ENCODE results near the gene GPRIN1. TPM values are rescaled to one million over a fixed set of nuclear protein-coding genes. Genes with fewer than 3 reads are reported as not detected.

Gene GPRIN1
- total RNA-seq, 1 experiment from 2014 or later = 8.5 TPM

GRCh38 chr5:176633598-176633997, 23.6 kb upstream of the GPRIN1 start:
- Mint-ChIP-seq H3K36me3 (no peaks in the 10 kb centered on the region), H3K4me3 (no peak overlapping the region), H3K9me3 (peaks cover 7% of the 10 kb centered on the region), H3K27me3 (ENCODE audit: low read depth) (peaks cover 59% of the 10 kb centered on the region), H3K4me1 (peaks cover 44% of the 10 kb centered on the region), H3K27ac (no peak overlapping the region)
- TF ChIP-seq TP53 (CRISPR knock-in tag; IDR thresholded peaks at IDR 0.05) (no peak), USF1 (CRISPR knock-in tag; IDR thresholded peaks at IDR 0.05) (no peak), ERG (CRISPR knock-in tag; IDR thresholded peaks at IDR 0.05) (no peak), ATF2 (CRISPR knock-in tag; IDR thresholded peaks at IDR 0.05; ENCODE audit: borderline replicate concordance, low read depth) (no peak), OVOL2 (CRISPR knock-in tag; IDR thresholded peaks at IDR 0.05; ENCODE audit: borderline replicate concordance) (no peak), ZNF232 (CRISPR knock-in tag; IDR thresholded peaks at IDR 0.05) (no peak), SMAD4 (CRISPR knock-in tag; IDR thresholded peaks at IDR 0.05) (no peak), ZNF671 (CRISPR knock-in tag; IDR thresholded peaks at IDR 0.05) (no peak)
- ChIA-PET CTCF (interaction anchor here (1.3 to 2.3 kb wide), 2 partner anchors 27 kb away, joined by 3 to 8 read pairs; no protein-coding TSS in a partner anchor), POLR2A (no interaction called here)
- DNase-seq (ENCODE audit: low spot score) (no peak), ATAC-seq (no peak)

GRCh38 chr5:176632745-176633144, 22.8 kb upstream of the GPRIN1 start:
- Mint-ChIP-seq H3K36me3 (no peaks in the 10 kb centered on the region), H3K4me3 (no peak overlapping the region), H3K27me3 (ENCODE audit: low read depth) (peaks cover 65% of the 10 kb centered on the region), H3K9me3 (peaks cover 7% of the 10 kb centered on the region), H3K27ac (no peak overlapping the region), H3K4me1 (peaks cover 48% of the 10 kb centered on the region)
- CTCF ChIA-PET = interaction anchor here (0.6 to 1.3 kb wide), 3 partner anchors 15 to 59 kb away, joined by 3 to 4 read pairs (median 3); partner anchors contain the start of gene TSPAN17
- ATAC-seq = no peak
- POLR2A ChIA-PET = no interaction called here
- DNase-seq (ENCODE audit: low spot score) = no peak
- no peak for TF ChIP-seq ZNF671 (CRISPR knock-in tag; IDR thresholded peaks at IDR 0.05)
- TF ChIP-seq ZNF416 (CRISPR knock-in tag; IDR thresholded peaks at IDR 0.05) = no peak
- no peak for TF ChIP-seq ZNF425 (CRISPR knock-in tag; conservative IDR thresholded peaks at IDR 0.05)
- TF ChIP-seq SMAD4 (CRISPR knock-in tag; IDR thresholded peaks at IDR 0.05) = no peak
- no peak for TF ChIP-seq JUN (CRISPR knock-in tag; IDR thresholded peaks at IDR 0.05)
- no peak for TF ChIP-seq E2F5 (CRISPR knock-in tag; IDR thresholded peaks at IDR 0.05)
- TF ChIP-seq TCF7 (CRISPR knock-in tag; IDR thresholded peaks at IDR 0.05; ENCODE audit: low read depth) = no peak
- no peak for TF ChIP-seq IRF2 (CRISPR knock-in tag; IDR thresholded peaks at IDR 0.05; ENCODE audit: borderline replicate concordance, low read depth)
- TF ChIP-seq ZNF532 (CRISPR knock-in tag; IDR thresholded peaks at IDR 0.05; ENCODE audit: borderline replicate concordance) = no peak
- TF ChIP-seq HMGXB4 (CRISPR knock-in tag; IDR thresholded peaks at IDR 0.05) = no peak
- no peak for TF ChIP-seq ATF6 (CRISPR knock-in tag; IDR thresholded peaks at IDR 0.05)
- no peak for TF ChIP-seq NFYB (CRISPR knock-in tag; conservative IDR thresholded peaks at IDR 0.05; ENCODE audit: low read depth)
- TF ChIP-seq TP53 (CRISPR knock-in tag; IDR thresholded peaks at IDR 0.05) = no peak

Data from WTC11 (cell line).